Panc1 (cell line): ENCODE results near the gene KRT34. TPM values are rescaled to one million over a fixed set of nuclear protein-coding genes. Genes with fewer than 3 reads are reported as not detected.

Source experiments
- ATAC-seq: fragments of 200-7000 bp; cut with Tn5 transposase; 2 replicates; pipeline ENCODE4 v1.9.1; 2020; ENCODE audit warnings: mild to moderate bottlenecking, moderate library complexity
- BruUV-seq: library from RNA; stranded (reverse); fragments of 400-500 nt; replicated peaks from 2 replicates; lab custom pipeline; 2021; lab: Mats Ljungman, UMichigan
- CTCF ChIA-PET: fragments of 300-600 bp; sonication (Branson Sonifier 250); formaldehyde crosslinking; loops from one replicate; lab custom pipeline; 2022; ENCODE audit warnings: antibody characterized with exemption; lab: Charles Lee
- POLR2A ChIA-PET: fragments of 300-600 bp; sonication (Branson Sonifier 250); formaldehyde crosslinking; loops from one replicate; lab custom pipeline; 2022; ENCODE audit warnings: antibody characterized with exemption; lab: Charles Lee
- DNase-seq: peaks from one replicate; pipeline ENCODE4 v3.0.0-alpha.2; 2010; ENCODE audit warnings: low read depth, low spot score
- H3K27ac ChIP-seq: 2 replicates; pipeline ENCODE4 v1.5.1; 2011; ENCODE audit warnings: mild to moderate bottlenecking, low read length, inconsistent platforms
- H3K27me3 ChIP-seq: fragments of 200-500 bp; sonication (Bioruptor generic); 2 replicates; pipeline ENCODE4 v1.6.0; 2014; ENCODE audit warnings: low read length, inconsistent platforms; ENCODE audit not compliant: control insufficient read depth, insufficient read depth
- H3K36me3 ChIP-seq: fragments of 200-500 bp; sonication (Bioruptor generic); 2 replicates; pipeline ENCODE4 v1.5.1; 2014; ENCODE audit warnings: inconsistent platforms, mild to moderate bottlenecking, low read length, moderate library complexity; ENCODE audit not compliant: control insufficient read depth, insufficient read depth
- H3K4me1 ChIP-seq: 2 replicates; pipeline ENCODE4 v1.5.1; 2011; ENCODE audit warnings: inconsistent platforms, mild to moderate bottlenecking, low read length, moderate library complexity; ENCODE audit not compliant: control insufficient read depth, insufficient read depth
- H3K4me3 ChIP-seq, 2 experiments: 2 replicates each; pipeline ENCODE4 v1.5.1; 2011 to 2012; ENCODE audit warnings: low read depth in 2 of 2, low read length in 2 of 2, mild to moderate bottlenecking in 2 of 2, inconsistent platforms in 1 of 2, moderate library complexity in 1 of 2
- H3K9me3 ChIP-seq: fragments of 200-500 bp; sonication (Bioruptor generic); 2 replicates; pipeline ENCODE4 v1.5.1; 2014; ENCODE audit warnings: low read depth, mild to moderate bottlenecking, inconsistent platforms, low read length, moderate library complexity; ENCODE audit not compliant: control insufficient read depth, insufficient read depth
- POLR2AphosphoS5 ChIP-seq: IDR thresholded peaks from 2 replicates; pipeline ENCODE4 v1.6.1; 2012; ENCODE audit warnings: mild to moderate bottlenecking, low read depth, low read length, moderate library complexity
- REST ChIP-seq, 2 experiments: IDR thresholded peaks; 2 replicates each; pipeline ENCODE4 v1.6.1; 2011 to 2012; ENCODE audit warnings: low read depth in 2 of 2, control low read depth in 1 of 2, low read length in 1 of 2, mild to moderate bottlenecking in 1 of 2, moderate library complexity in 1 of 2; ENCODE audit not compliant: insufficient read depth in 1 of 2
- SIN3A ChIP-seq: IDR thresholded peaks from 2 replicates; pipeline ENCODE4 v1.6.1; 2012; ENCODE audit warnings: low read depth, mild to moderate bottlenecking, low read length, moderate library complexity, borderline replicate concordance; ENCODE audit not compliant: insufficient read depth
- TCF7L2 ChIP-seq: IDR thresholded peaks from 2 replicates; pipeline ENCODE4 v1.6.1; 2011; ENCODE audit warnings: mild to moderate bottlenecking, low read depth, low read length, inconsistent platforms
- in situ Hi-C: cut with HindIII; loops from 2 replicates; pipeline ENCODE4 v1.10.0; 2016; ENCODE audit warnings: low sequenced_read_pairs, low pct_unique_long_range_greater_than_20kb
- intact Hi-C: fragments of 100-400 bp; cut with micrococcal nuclease; formaldehyde crosslinking; loops from one replicate; pipeline ENCODE4 v1.10.0; 2022; ENCODE audit not compliant: unreplicated experiment
- total RNA-seq: library from RNA; stranded (reverse); gene quantifications from one replicate; pipeline ENCODE4 v1.2.1, GENCODE V29; 2021; ENCODE audit not compliant: unreplicated experiment
- TF ChIP-seq, protein P1 (sequence below): fragments of 450-650 bp; IDR thresholded peaks from 2 replicates; pipeline ENCODE4 v1.5.1; 2017; ENCODE audit warnings: mild to moderate bottlenecking

Gene KRT34
- total RNA-seq, 1 experiment from 2014 or later, result not detected

GRCh38 chr17:41377546-41377945, 4.6 kb downstream of the KRT34 start:
- H3K27me3 ChIP-seq, result no peaks in the 10 kb centered on the region
- intact Hi-C loops (loop anchor here (10.0 kb wide), 1 partner anchor 287 kb away; no protein-coding TSS in a partner anchor), in situ Hi-C loops (no loop called here)
- ChIA-PET POLR2A (interaction anchor here (0.6 kb wide), 1 partner anchor 624 kb away, joined by 5 read pairs; no protein-coding TSS in a partner anchor), CTCF (no interaction called here)
- TF ChIP-seq, protein P1, sequence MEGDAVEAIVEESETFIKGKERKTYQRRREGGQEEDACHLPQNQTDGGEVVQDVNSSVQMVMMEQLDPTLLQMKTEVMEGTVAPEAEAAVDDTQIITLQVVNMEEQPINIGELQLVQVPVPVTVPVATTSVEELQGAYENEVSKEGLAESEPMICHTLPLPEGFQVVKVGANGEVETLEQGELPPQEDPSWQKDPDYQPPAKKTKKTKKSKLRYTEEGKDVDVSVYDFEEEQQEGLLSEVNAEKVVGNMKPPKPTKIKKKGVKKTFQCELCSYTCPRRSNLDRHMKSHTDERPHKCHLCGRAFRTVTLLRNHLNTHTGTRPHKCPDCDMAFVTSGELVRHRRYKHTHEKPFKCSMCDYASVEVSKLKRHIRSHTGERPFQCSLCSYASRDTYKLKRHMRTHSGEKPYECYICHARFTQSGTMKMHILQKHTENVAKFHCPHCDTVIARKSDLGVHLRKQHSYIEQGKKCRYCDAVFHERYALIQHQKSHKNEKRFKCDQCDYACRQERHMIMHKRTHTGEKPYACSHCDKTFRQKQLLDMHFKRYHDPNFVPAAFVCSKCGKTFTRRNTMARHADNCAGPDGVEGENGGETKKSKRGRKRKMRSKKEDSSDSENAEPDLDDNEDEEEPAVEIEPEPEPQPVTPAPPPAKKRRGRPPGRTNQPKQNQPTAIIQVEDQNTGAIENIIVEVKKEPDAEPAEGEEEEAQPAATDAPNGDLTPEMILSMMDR, result no peak
- no peak for TF ChIP-seq TCF7L2
- TF ChIP-seq SIN3A, result no peak
- TF ChIP-seq REST (IDR thresholded peaks at IDR 0.05; ENCODE audit: insufficient read depth in 1 of 2, low read depth in 2 of 2, low read length in 1 of 2), result no peak
- no peak for TF ChIP-seq POLR2AphosphoS5
- DNase-seq (no peak), ATAC-seq (no peak)
- no peaks in the 10 kb centered on the region for H3K4me1 ChIP-seq
- no peak overlapping the region for H3K4me3 ChIP-seq
- no TSS peak for BruUV-seq
- no peak overlapping the region for H3K27ac ChIP-seq
- H3K9me3 ChIP-seq, result no peaks in the 10 kb centered on the region
- H3K36me3 ChIP-seq, result no peaks in the 10 kb centered on the region

GRCh38 chr17:41369713-41370112, 12.4 kb downstream of the KRT34 start, which contains the start of gene KRT33B:
Gene KRT33B (minus strand): TSS chr17:41369813. CDS start chr17:41369750, 63 bp downstream.
- BruUV-seq, result no TSS peak
- Histone ChIP-seq H3K9me3 (no peaks in the 10 kb centered on the region), H3K4me1 (no peaks in the 10 kb centered on the region), H3K27me3 (peaks cover 2% of the 10 kb centered on the region; the same call in 1 of the 2 replicates), H3K4me3 (no peak within 1 kb of the TSS), H3K36me3 (no peaks in the 10 kb centered on the region), H3K27ac (no peak within 1 kb of the TSS)
- TF ChIP-seq REST (IDR thresholded peaks at IDR 0.05; ENCODE audit: insufficient read depth in 1 of 2, low read depth in 2 of 2, low read length in 1 of 2) (no peak), POLR2AphosphoS5 (no peak), SIN3A (no peak), TCF7L2 (no peak)
- TF ChIP-seq, protein P1, result no peak
- intact Hi-C loops (loop anchor here (10.0 kb wide), 1 partner anchor 295 kb away; no protein-coding TSS in a partner anchor), in situ Hi-C loops (no loop called here)
- ChIA-PET POLR2A (no interaction called here), CTCF (no interaction called here)
- DNase-seq, result no peak
- ATAC-seq, result no peak
